WERI-Rb-1 (cell line): ENCODE data around the gene NOPCHAP1.

Experiments used
- DNase-seq: peaks from one replicate; pipeline ENCODE4 v3.0.0-alpha.2; 2020
- H3K27ac ChIP-seq: fragments of 250-450 bp; sonication (Bioruptor Pico); 2 replicates; pipeline ENCODE4 v1.5.1; 2020; ENCODE audit warnings: mild to moderate bottlenecking, moderate library complexity
- H3K27me3 ChIP-seq: fragments of 250-450 bp; sonication (Bioruptor Pico); 2 replicates; pipeline ENCODE4 v1.5.1; 2021; ENCODE audit warnings: mild to moderate bottlenecking, low read depth, moderate library complexity; ENCODE audit not compliant: insufficient read depth, severe bottlenecking
- H3K36me3 ChIP-seq: fragments of 250-450 bp; sonication (Bioruptor Pico); 2 replicates; pipeline ENCODE4 v1.5.1; 2020; ENCODE audit warnings: mild to moderate bottlenecking, moderate library complexity
- H3K4me3 ChIP-seq: 2 replicates; pipeline ENCODE4 v1.5.1; 2011; ENCODE audit warnings: low read depth, mild to moderate bottlenecking, control low read depth, low read length
- H3K9me3 ChIP-seq: fragments of 250-450 bp; sonication (Bioruptor Pico); 2 replicates; pipeline ENCODE4 v1.5.1; 2021; ENCODE audit warnings: mild to moderate bottlenecking, moderate library complexity; ENCODE audit not compliant: severe bottlenecking
- CTCF ChIP-seq: IDR thresholded peaks from 2 replicates; pipeline ENCODE4 v1.5.1; 2011; ENCODE audit warnings: low read depth, mild to moderate bottlenecking, control low read depth, inconsistent platforms, low read length

The NOPCHAP1 gene

GRCh38 chr12:104960464-104960863 is 25.7 kb upstream of the NOPCHAP1 start:
- no peaks in the 10 kb centered on the region for H3K27me3 ChIP-seq
- H3K9me3 ChIP-seq: no peaks in the 10 kb centered on the region
- no peak for DNase-seq
- no peak for TF ChIP-seq CTCF
- H3K27ac ChIP-seq: no peak overlapping the region
- H3K4me3 ChIP-seq: no peak overlapping the region
- H3K36me3 ChIP-seq: no peaks in the 10 kb centered on the region

DNA sequence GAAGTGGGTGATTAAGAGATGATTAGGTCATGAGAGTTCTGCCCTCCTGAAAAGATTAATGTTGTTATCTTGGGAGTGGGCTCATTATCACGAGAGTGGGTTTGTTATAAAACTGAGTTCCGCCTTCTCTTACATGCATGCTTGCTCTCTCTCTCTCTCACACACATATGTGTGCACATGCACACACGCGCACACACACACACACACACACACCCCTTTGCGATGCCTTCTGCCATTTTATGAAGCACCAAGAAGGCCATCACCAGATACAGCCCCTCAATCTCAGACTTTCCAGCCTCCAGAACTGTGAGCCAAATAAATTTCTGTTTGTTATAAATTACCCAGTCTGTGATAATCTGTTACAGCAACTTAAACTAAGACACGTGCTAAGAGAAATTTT is 22.4 kb upstream of the NOPCHAP1 start:
- H3K4me3 ChIP-seq: no peak overlapping the region
- no peak for DNase-seq
- no peak for TF ChIP-seq CTCF
- no peak overlapping the region for H3K27ac ChIP-seq
- no peaks in the 10 kb centered on the region for H3K36me3 ChIP-seq
- peaks cover 3% of the 10 kb centered on the region for H3K9me3 ChIP-seq
- H3K27me3 ChIP-seq: no peaks in the 10 kb centered on the region

GRCh38 chr12:104964167-104964855 is 21.8 kb upstream of the NOPCHAP1 start:
- H3K9me3 ChIP-seq: peaks cover 3% of the 10 kb centered on the region
- no peaks in the 10 kb centered on the region for H3K36me3 ChIP-seq
- no peak for TF ChIP-seq CTCF
- no peaks in the 10 kb centered on the region for H3K27me3 ChIP-seq
- DNase-seq: no peak
- no peak overlapping the region for H3K27ac ChIP-seq
- no peak overlapping the region for H3K4me3 ChIP-seq

DNA sequence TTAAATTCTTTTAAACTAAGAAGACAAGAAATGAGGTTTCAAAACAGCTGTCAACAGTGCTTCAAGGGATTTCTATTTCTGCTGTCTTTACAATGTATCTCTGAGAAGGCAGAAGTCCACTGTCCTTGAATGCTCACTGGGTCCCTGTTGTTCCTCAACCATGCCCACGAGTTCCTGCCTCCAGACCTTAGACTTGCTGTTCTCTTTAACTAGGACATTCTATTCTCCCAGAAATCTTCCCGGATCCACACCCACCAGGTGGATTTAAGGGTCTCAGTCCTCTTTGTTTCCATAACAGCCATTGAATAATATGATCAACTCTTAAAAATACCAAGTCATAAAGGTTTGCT is 21.3 kb upstream of the NOPCHAP1 start:
- TF ChIP-seq CTCF: no peak
- Histone ChIP-seq H3K4me3 (no peak overlapping the region), H3K27ac (no peak overlapping the region)

GRCh38 chr12:104966677-104967076 is 19.4 kb upstream of the NOPCHAP1 start:
- Histone ChIP-seq H3K9me3 (peaks cover 3% of the 10 kb centered on the region), H3K27me3 (no peaks in the 10 kb centered on the region), H3K4me3 (no peak overlapping the region), H3K36me3 (no peaks in the 10 kb centered on the region), H3K27ac (no peak overlapping the region)
- TF ChIP-seq CTCF: no peak
- DNase-seq: no peak

More for the DNA sequence above, 21.3 kb upstream of the NOPCHAP1 start:
- Histone ChIP-seq H3K27me3 (no peaks in the 10 kb centered on the region), H3K9me3 (peaks cover 3% of the 10 kb centered on the region), H3K36me3 (no peaks in the 10 kb centered on the region)
- no peak for DNase-seq

GRCh38 chr12:104969343-104969742 is 16.8 kb upstream of the NOPCHAP1 start:
- Histone ChIP-seq H3K27ac (no peak overlapping the region), H3K36me3 (no peaks in the 10 kb centered on the region), H3K9me3 (peaks cover 3% of the 10 kb centered on the region), H3K27me3 (no peaks in the 10 kb centered on the region), H3K4me3 (no peak overlapping the region)
- TF ChIP-seq CTCF: no peak
- DNase-seq: no peak
